ENCODE data around the gene GPBAR1. TPM values are rescaled to one million over a fixed set of nuclear protein-coding genes. Genes with fewer than 3 reads are reported as not detected.

GPBAR1 gene
- total RNA-seq, 2 experiments from 2014 or later, result 0.16 to 0.45 TPM

DNA sequence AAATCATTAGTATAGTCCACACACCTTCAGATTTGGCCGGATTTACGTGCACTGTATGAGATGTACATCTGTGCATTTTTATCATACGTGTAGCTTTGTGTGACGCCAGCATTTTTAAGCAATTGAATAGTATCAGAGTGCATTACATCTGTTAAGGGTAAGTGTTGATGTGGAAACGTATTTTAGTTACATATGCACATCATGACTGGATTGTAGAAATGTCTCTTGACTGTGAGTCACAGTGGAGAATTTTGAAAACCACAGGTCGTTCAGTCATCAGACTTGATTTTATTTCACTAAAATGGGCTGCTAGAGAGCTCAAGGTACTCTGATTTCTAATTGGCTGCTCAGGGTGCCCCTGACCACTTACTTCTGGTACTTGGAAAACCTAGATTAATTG is 5.4 kb upstream of the GPBAR1 start:
- intact Hi-C loops (cut with micrococcal nuclease), result loop anchor here (5.0 kb wide), 2 partner anchors 33 to 68 kb away; no protein-coding TSS in a partner anchor
- POLR2A ChIA-PET, result interaction anchor here (0.7 to 4.2 kb wide), 9 partner anchors 10 to 68 kb away, joined by 3 to 31 read pairs (median 4); no protein-coding TSS in a partner anchor

DNA sequence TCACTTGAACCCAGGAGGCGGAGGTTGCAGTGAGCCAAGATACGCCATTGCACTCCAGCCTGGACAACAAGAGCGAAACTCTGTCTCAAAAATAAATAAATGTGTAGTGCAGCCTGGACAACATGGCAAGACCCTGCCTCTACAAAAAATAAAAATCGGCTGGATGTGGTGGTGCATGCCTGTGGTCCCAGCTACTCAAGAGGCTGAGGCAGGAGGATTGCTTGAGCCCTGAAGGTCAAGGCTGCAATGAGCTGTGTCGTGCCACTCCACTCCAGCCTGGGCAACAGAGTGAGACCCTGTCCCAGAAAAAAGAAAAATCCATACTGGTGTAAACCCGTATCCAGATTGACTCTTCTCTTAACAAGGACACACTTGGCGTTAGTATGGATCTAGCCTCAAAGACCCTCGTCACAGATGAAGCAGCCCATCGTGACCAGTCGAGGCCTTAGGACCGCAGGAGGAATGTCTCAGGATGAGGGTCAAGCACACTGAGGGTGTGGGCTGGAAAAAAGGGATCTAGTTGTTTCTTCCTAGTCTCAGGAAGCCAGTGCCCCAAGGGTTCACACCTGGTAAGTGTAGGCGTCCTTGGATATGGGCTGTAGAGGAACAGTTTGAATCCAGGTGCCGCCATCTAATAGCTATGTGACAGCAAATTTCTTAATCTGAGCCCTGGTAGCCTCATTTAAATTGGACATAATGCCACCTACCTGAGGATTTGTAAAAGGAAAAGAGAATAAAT is 4.0 kb upstream of the GPBAR1 start:
- POLR2A ChIA-PET, result interaction anchor here (0.8 to 1.9 kb wide), 9 partner anchors 9 to 89 kb away, joined by 3 to 6 read pairs (median 4); partner anchors contain the start of genes AAMP and PNKD
- H3K27me3 Mint-ChIP-seq, result no peaks in the 10 kb centered on the region
- ATAC-seq (no peak), DNase-seq (no peak)
- peaks cover 31% of the 10 kb centered on the region for H3K4me1 Mint-ChIP-seq (ENCODE audit: low read depth)
- TF ChIP-seq, protein P1, sequence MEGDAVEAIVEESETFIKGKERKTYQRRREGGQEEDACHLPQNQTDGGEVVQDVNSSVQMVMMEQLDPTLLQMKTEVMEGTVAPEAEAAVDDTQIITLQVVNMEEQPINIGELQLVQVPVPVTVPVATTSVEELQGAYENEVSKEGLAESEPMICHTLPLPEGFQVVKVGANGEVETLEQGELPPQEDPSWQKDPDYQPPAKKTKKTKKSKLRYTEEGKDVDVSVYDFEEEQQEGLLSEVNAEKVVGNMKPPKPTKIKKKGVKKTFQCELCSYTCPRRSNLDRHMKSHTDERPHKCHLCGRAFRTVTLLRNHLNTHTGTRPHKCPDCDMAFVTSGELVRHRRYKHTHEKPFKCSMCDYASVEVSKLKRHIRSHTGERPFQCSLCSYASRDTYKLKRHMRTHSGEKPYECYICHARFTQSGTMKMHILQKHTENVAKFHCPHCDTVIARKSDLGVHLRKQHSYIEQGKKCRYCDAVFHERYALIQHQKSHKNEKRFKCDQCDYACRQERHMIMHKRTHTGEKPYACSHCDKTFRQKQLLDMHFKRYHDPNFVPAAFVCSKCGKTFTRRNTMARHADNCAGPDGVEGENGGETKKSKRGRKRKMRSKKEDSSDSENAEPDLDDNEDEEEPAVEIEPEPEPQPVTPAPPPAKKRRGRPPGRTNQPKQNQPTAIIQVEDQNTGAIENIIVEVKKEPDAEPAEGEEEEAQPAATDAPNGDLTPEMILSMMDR (IDR thresholded peaks at IDR 0.05), result no peak
- intact Hi-C loops (cut with micrococcal nuclease), result loop anchor here (5.0 kb wide), 2 partner anchors 34 to 69 kb away; no protein-coding TSS in a partner anchor
- no peak overlapping the region for H3K4me3 Mint-ChIP-seq
- H3K36me3 Mint-ChIP-seq (ENCODE audit: low read depth), result peaks cover 32% of the 10 kb centered on the region
- H3K27ac Mint-ChIP-seq, result peak overlapping the region; percentile 87
- no peaks in the 10 kb centered on the region for H3K9me3 Mint-ChIP-seq
- CTCF ChIA-PET, result interaction anchor here (0.6 to 4.7 kb wide), 29 partner anchors 9 to 391 kb away, joined by 3 to 41 read pairs (median 4); partner anchors contain the start of genes AAMP, ARPC2 and PNKD

More for the DNA sequence above, 5.4 kb upstream of the GPBAR1 start:
- ATAC-seq (peak; percentile 21), DNase-seq (no peak)
- peak overlapping the region; percentile 75 for H3K27ac Mint-ChIP-seq
- TF ChIP-seq, protein P1 (IDR thresholded peaks at IDR 0.05), result no peak
- H3K9me3 Mint-ChIP-seq, result no peaks in the 10 kb centered on the region
- H3K27me3 Mint-ChIP-seq, result no peaks in the 10 kb centered on the region
- peaks cover 31% of the 10 kb centered on the region for H3K4me1 Mint-ChIP-seq (ENCODE audit: low read depth)
- CTCF ChIA-PET, result interaction anchor here (0.9 to 4.7 kb wide), 6 partner anchors 12 to 393 kb away, joined by 3 to 41 read pairs (median 4); no protein-coding TSS in a partner anchor
- H3K4me3 Mint-ChIP-seq, result no peak overlapping the region
- H3K36me3 Mint-ChIP-seq (ENCODE audit: low read depth), result peaks cover 40% of the 10 kb centered on the region

DNA sequence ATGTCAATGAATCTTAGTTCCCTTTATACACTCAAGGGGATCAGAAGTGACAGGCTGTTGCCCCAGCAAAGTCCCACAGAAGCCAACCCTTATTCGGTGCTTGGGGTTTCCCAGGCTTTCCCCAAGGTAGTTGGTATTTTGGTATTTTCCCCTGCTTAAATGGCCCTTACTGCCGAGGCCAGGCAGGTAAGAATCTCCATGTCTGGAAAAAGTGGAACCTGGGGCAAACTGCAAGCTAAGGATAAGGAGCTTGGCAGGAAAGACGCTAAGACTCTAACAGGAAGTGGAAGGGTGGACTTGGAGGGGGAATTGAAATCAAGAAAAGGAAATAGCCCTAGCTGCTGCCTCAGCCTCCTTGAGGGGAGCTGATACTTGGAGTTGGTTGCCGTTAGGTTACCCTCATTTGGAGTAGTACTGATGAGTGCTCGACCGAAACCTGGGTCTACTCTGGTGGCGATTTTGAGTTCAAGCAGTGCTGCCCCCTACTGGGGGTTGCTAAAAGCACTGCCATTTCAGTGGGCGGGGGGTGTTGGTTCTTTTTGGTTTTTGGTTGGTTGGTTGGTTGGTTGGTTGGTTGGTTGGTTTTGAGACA is 3.3 kb upstream of the GPBAR1 start:
- intact Hi-C loops (cut with micrococcal nuclease), result loop anchor here (5.0 kb wide), 2 partner anchors 35 to 70 kb away; no protein-coding TSS in a partner anchor
- no peak overlapping the region for H3K4me3 Mint-ChIP-seq
- no peaks in the 10 kb centered on the region for H3K27me3 Mint-ChIP-seq
- DNase-seq (peak; percentile 80), ATAC-seq (peak; percentile 84)
- TF ChIP-seq, protein P1 (IDR thresholded peaks at IDR 0.05), result peak; percentile 62
- no peaks in the 10 kb centered on the region for H3K9me3 Mint-ChIP-seq
- POLR2A ChIA-PET, result interaction anchor here (0.8 to 2.3 kb wide), 9 partner anchors 10 to 72 kb away, joined by 3 to 10 read pairs (median 4); partner anchors contain the start of genes AAMP and PNKD
- peaks cover 27% of the 10 kb centered on the region for H3K4me1 Mint-ChIP-seq (ENCODE audit: low read depth)
- CTCF ChIA-PET, result interaction anchor here (0.6 to 4.7 kb wide), 27 partner anchors 10 to 135 kb away, joined by 3 to 41 read pairs (median 4); partner anchors contain the start of genes AAMP, ARPC2 and PNKD
- peak overlapping the region; percentile 87 for H3K27ac Mint-ChIP-seq
- H3K36me3 Mint-ChIP-seq (ENCODE audit: low read depth), result peaks cover 25% of the 10 kb centered on the region

DNA sequence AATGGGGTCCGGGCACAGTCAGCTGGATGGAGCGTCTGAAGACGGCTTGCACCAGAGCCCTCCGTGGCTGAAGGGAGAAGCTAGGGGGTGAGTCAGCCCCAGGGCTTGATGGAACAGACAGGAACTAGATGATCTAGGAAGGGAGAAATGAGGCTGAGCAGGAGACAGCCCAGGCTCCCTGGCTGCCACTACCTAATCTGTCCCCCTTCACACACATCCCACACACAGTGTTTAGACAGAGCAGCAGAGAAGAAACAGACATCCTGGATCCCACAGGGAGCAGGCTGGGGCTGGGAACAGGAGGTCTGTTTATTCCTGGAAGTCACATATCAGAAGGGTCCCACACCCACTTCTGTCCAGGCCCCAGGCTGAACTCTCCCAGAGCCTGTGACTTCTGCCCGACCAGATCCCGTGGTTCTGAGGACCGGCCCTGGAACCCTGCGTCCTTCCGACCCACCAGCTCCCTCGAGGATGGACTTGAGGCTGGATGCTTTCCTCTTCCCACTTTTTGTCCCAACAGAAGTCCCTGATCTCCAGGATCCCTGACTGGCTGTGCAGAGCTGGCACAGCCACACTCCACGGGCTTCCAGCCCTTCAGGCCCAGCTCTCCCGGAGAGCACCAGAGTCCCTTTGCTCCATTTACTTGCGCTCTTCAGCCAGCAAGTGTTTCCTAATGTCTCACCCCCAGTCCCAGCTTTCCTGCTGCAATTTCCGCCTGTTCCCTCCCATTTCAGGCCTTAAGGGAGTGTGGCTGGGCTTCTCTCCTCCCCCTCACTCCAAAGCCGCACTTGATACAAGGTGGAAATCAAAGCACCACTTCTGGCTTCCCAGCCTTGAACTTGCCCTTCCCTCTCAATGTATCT is 1.5 kb upstream of the GPBAR1 start:
- peaks cover 31% of the 10 kb centered on the region for H3K4me1 Mint-ChIP-seq (ENCODE audit: low read depth)
- H3K36me3 Mint-ChIP-seq (ENCODE audit: low read depth), result peaks cover 16% of the 10 kb centered on the region
- DNase-seq, result no peak
- intact Hi-C loops (cut with micrococcal nuclease), result loop anchor here (5.0 kb wide), 2 partner anchors 37 to 72 kb away; no protein-coding TSS in a partner anchor
- ChIA-PET CTCF (interaction anchor here (0.9 to 3.7 kb wide), 9 partner anchors 11 to 92 kb away, joined by 3 to 27 read pairs (median 4); partner anchors contain the start of genes AAMP, CXCR1 and PNKD), POLR2A (interaction anchor here (0.6 to 4.7 kb wide), 7 partner anchors 8 to 43 kb away, joined by 3 to 15 read pairs (median 7); partner anchors contain the start of genes AAMP and PNKD)
- ATAC-seq, result no peak
- H3K4me3 Mint-ChIP-seq, result no peak overlapping the region
- no peaks in the 10 kb centered on the region for H3K27me3 Mint-ChIP-seq
- no peaks in the 10 kb centered on the region for H3K9me3 Mint-ChIP-seq
- TF ChIP-seq, protein P1 (IDR thresholded peaks at IDR 0.05), result no peak
- peak overlapping the region; percentile 62 for H3K27ac Mint-ChIP-seq

Data from activated CD8-positive, alpha-beta T cell treated with anti-CD3 and anti-CD28 coated beads for 36 hours (primary cell).